IPS-18c (cell line): ENCODE data around the gene SERTAD2.

Experiments
- H3K4me3 ChIP-seq: 2 replicates; pipeline ENCODE4 v1.7.0; 2013; ENCODE audit warnings: low read depth, mild to moderate bottlenecking, low read length, moderate library complexity; ENCODE audit not compliant: insufficient read depth
- H3K9me3 ChIP-seq: one replicate; pipeline ENCODE4 v1.6.1; 2013; ENCODE audit warnings: mild to moderate bottlenecking, low read length, moderate library complexity; ENCODE audit not compliant: control insufficient read depth, insufficient read depth

Gene SERTAD2

DNA sequence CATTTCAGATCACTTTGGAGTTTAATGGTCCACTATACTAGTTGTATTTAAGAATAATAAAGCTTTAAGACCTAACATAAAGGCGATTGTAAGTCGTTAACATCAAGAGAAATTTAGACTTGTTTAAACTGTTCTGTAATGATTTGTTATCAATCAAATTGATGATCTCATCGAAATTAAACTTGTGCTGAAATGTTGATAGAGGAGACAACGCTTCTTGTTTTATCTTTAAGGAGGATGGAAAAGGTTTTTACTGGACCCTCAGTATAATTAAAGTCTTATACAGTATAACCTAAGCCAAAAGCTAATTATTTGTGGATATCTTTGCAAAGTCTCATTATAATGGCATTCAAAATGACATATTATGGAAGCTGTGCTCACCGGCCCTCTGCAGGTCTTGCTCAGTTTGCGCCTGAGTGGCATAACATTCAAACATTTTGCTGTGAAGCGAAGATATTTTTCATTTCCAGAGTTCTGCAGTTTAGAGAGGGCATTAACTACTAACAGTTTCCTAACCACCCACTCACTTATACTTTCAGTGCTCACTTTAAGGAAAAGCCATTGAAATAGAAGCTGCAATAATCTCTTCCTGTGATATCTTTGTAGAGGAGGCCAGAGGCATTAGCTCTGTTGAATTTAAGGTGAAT, 1.4 kb upstream of the SERTAD2 start:
- Histone ChIP-seq H3K4me3 (no peak overlapping the region; the same call in 1 of the 2 replicates), H3K9me3 (no peaks in the 10 kb centered on the region)

- Histone ChIP-seq H3K4me3 (peak overlapping the region; percentile 79), H3K9me3 (no peaks in the 10 kb centered on the region)
Observed at GRCh38 chr2:64654063-64654811, 524 bp upstream of the SERTAD2 start.

- Histone ChIP-seq H3K4me3 (peak overlapping the region; percentile 82), H3K9me3 (no peaks in the 10 kb centered on the region)
Observed at GRCh38 chr2:64652231-64653108, 1.2 kb downstream of the SERTAD2 start.

GRCh38 chr2:64651590-64651989, 2.1 kb downstream of the SERTAD2 start:
- Histone ChIP-seq H3K4me3 (no peak overlapping the region), H3K9me3 (no peaks in the 10 kb centered on the region)

DNA sequence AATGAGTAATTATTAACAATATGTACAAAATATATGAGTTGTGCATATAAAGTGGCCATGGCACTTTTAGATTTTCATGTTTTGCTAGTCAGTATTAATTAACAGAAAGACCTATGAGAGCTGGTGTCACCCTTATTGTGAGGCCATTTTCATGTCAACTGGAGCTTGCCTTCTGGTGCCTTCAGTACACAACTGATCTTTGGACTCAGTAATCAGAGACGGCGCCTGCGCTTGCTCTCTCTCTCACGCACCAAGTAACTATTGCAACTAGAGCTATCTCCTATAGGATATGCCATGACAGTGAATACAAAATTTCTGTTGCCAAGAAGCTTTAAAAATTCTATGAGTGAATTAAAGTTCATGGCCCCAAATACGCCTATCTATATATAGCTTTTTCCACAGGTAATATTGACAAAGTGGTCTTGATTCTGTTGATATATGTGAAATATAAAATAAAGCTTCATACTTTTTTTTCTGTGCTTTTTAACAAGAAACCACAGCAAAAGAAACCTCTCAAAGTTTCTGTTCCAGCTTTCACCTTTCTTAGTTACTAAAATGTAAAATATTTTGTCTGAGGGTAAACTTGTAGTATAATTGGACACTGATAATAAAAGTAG, 2.9 kb downstream of the SERTAD2 start:
- Histone ChIP-seq H3K4me3 (no peak overlapping the region), H3K9me3 (no peaks in the 10 kb centered on the region)

- no peaks in the 10 kb centered on the region for H3K9me3 ChIP-seq
- H3K4me3 ChIP-seq: no peak overlapping the region
Observed at GRCh38 chr2:64650296-64650695, 3.4 kb downstream of the SERTAD2 start.

DNA sequence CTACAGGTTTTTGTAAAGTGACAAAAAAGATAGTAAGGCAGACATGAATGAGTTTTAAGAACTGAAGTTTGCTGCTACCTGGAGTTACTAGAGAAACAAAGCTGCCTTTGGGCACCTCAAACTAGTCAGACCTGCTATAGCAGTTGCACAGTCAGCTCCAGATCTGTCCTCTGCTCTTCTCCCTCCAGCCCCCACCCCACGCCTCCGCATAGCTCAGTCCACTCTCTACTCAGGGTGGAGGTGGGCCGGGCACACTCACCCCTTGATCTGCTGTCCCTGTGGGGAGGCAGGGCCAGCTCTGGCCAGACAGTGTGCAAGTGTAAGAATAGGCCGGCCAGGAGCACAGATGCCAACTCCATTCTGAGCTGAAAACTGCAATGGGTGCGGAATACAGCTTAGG, 4.1 kb downstream of the SERTAD2 start:
- Histone ChIP-seq H3K4me3 (no peak overlapping the region), H3K9me3 (no peaks in the 10 kb centered on the region)

GRCh38 chr2:64649013-64649484, 4.7 kb downstream of the SERTAD2 start:
- no peaks in the 10 kb centered on the region for H3K9me3 ChIP-seq
- H3K4me3 ChIP-seq: no peak overlapping the region

GRCh38 chr2:64646007-64646880, 7.5 kb downstream of the SERTAD2 start:
- H3K9me3 ChIP-seq: no peaks in the 10 kb centered on the region
- H3K4me3 ChIP-seq: no peak overlapping the region

DNA sequence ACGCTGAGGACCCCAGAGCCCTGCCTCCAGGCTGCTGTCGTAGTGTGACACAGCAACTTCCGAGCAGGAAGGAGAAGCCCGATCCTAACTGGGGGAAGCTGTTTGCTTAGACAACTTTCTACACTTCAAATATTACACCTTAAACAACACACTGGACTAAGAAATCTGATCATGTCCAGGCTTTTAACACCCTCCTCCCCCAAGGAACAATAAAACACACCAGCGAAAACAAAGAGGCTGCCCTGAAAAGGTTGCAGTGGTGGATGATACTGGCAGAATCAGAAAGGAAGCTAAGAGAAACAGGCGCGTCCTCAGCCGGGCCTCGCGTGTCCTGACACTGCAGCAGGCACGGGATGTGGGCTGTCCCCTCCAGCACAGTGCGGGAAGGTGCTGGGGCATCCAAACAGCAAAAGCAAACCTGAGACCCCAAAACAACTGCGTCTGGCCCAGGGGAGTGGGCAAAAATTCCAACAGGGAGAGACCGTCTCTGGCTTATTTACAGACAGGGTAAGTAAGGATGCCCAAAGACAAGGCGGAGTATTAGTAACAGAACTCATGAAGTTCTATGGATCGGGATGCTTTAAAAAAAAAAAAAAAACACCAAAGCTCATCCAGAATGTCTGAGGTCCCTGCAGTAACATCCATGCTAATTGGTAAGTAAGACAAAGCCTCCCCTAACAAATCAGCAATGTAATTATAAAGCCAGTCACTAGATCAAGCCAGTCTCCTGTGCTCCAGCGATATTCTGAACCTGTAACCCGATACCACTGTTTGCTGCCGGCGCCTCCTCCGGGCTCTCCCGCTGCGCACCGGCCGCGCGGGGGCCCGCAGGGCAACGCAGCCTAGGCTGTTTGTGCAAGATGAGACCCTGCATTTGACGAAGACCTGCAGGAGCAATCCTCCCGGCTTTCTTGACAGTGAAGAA, 9.0 kb downstream of the SERTAD2 start:
- Histone ChIP-seq H3K4me3 (peak overlapping the region; percentile 42), H3K9me3 (no peaks in the 10 kb centered on the region)

DNA sequence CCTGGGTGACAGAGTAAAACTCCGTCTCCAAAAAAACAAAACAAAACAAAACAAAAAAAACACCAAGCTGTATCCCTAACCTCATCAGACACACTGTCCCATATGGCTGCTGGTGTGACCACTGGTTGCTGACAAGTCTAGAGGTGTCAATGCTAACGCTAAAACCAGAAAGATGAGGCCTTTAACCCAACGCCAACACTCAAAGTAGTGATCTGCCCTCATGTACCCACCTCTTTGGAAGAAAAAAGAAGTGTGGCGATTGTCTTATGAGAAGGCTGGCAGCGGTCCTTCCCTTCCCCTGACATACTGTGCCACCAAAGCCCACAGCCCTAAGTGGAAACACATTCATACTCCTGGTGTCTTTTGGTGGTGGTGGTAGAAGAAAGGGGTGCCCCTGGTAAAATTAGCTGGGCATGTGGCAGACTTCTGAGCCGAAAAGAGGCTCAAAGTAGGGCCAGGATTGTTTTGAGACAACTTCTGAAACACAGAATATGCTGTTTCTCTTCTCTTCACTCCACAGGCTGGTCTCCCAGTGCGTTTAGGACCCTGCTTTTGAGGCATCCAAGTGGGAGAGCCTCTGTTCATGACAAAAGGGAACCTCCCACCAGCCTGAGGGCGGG, 9.8 kb downstream of the SERTAD2 start:
- H3K9me3 ChIP-seq: no peaks in the 10 kb centered on the region
- no peak overlapping the region; the same call in 1 of the 2 replicates for H3K4me3 ChIP-seq

DNA sequence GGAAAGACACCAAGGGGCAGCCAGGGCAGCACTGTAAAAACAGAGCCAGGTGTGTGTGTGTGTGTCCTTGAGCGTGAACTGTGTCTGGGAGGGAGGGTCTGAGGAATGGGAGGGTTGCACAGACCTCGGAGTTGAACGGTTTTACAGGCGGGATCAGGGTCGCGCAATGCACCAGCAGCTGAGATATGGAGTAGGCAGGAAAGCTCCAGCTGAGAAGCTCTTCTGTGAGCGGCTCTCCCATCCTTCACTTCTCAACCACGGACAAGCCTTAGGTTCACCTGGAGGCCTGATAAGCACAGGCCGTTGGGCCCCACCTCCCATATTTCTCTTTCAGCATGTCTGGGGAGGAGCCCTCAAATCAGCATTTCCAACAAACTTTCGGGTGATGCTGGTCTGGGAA, 12.1 kb downstream of the SERTAD2 start:
- Histone ChIP-seq H3K4me3 (no peak overlapping the region), H3K9me3 (no peaks in the 10 kb centered on the region)

DNA sequence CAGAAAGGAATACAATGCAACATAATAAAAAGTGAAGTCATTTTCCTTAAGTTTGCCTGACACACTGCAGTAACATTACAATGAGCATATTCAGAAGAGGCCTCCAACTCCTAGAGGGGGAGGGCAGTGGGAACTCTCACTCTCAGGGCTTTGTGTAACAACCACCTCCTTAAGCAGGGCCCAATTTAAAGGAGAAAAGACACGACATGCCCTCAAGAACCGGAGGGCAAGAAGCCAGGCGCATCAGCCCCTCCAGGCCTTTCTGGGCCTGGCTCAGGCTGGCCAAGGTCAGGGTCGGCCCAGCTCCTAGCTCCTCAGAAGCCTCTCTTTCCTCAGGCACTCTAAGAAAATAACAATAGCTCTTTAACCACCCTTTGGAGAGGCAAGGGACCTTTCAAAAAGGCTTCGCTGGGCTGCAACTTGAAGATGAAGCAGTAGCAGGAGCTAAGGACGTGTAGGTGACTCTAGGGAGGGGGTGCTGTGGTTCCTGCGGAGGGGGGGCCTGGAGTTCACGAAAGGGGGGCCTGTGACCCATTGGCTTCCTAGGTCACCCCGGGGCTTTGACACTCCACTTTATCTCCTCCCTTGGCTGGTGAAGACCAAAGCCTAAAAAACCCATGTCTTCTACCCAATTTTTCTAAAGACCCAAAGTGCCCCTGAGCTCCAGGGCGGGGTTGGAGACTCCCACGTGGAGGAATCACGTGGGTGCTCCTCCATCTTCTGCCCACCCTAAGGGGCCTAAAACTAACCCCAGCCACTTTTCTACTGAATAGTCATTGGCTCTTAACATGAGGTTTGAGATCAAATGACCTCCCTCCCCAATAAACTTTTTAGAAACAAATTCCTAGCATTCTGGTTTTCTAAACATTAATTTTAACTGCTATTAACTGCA, 13.3 kb downstream of the SERTAD2 start:
- Histone ChIP-seq H3K4me3 (no peak overlapping the region), H3K9me3 (no peaks in the 10 kb centered on the region)

GRCh38 chr2:64639691-64640090, 14.0 kb downstream of the SERTAD2 start:
- H3K9me3 ChIP-seq: no peaks in the 10 kb centered on the region

More at GRCh38 chr2:64639691-64640090, 14.0 kb downstream of the SERTAD2 start:
- H3K4me3 ChIP-seq: no peak overlapping the region
